ENCODE measurements around the gene ABCG5.

ABCG5 gene

GRCh38 chr2:43832457-43832856 is 6.2 kb downstream of the ABCG5 start:
- TF ChIP-seq CTCF (IDR thresholded peaks at IDR 0.05): no peak
- Histone ChIP-seq H3K27ac (no peak overlapping the region), H3K4me3 (no peak overlapping the region)
- DNase-seq (ENCODE audit: low spot score): no peak

GRCh38 chr2:43831543-43832294 is 6.9 kb downstream of the ABCG5 start:
- TF ChIP-seq CTCF (IDR thresholded peaks at IDR 0.05): no peak
- DNase-seq (ENCODE audit: low spot score): no peak
- no peak overlapping the region for H3K27ac ChIP-seq
- H3K4me3 ChIP-seq: peak overlapping the region; percentile 54

GRCh38 chr2:43826305-43827250 is 12.1 kb downstream of the ABCG5 start:
- no peak for TF ChIP-seq CTCF (IDR thresholded peaks at IDR 0.05)
- Histone ChIP-seq H3K27ac (no peak overlapping the region), H3K4me3 (no peak overlapping the region)
- no peak for DNase-seq (ENCODE audit: low spot score)

GRCh38 chr2:43825841-43826240 is 12.8 kb downstream of the ABCG5 start:
- TF ChIP-seq CTCF (IDR thresholded peaks at IDR 0.05): no peak
- no peak for DNase-seq (ENCODE audit: low spot score)
- Histone ChIP-seq H3K4me3 (no peak overlapping the region), H3K27ac (no peak overlapping the region)

GRCh38 chr2:43824951-43825493 is 13.6 kb downstream of the ABCG5 start:
- H3K4me3 ChIP-seq: no peak overlapping the region
- no peak for TF ChIP-seq CTCF (IDR thresholded peaks at IDR 0.05)
- DNase-seq (ENCODE audit: low spot score): no peak
- H3K27ac ChIP-seq: no peak overlapping the region

GRCh38 chr2:43824512-43824911 is 14.1 kb downstream of the ABCG5 start:
- Histone ChIP-seq H3K4me3 (no peak overlapping the region), H3K27ac (no peak overlapping the region)
- DNase-seq (ENCODE audit: low spot score): no peak
- TF ChIP-seq CTCF (IDR thresholded peaks at IDR 0.05): no peak
